Breast epithelium (tissue), 4 donors: ENCODE data around the gene PNLIPRP1. TPM values are rescaled to one million over a fixed set of nuclear protein-coding genes. Genes with fewer than 3 reads are reported as not detected.
A peak's percentile ranks its signal among the peaks of the same experiment; 100 is the strongest.

Experiments
- DNase-seq, 2 donors: peaks; one replicate each; pipeline ENCODE4 v3.0.0-alpha.2; 2019; ENCODE audit warnings: low spot score in 2 of 2
- H3K27ac ChIP-seq, 2 donors: fragments of 200-600 bp; sonication (generic) in 1 of 2; one replicate each; pipeline ENCODE4 v1.5.1; 2016 to 2019; ENCODE audit warnings: mild to moderate bottlenecking in 1 of 2
- H3K27me3 ChIP-seq, 2 donors: fragments of 200-600 bp; sonication (generic) in 1 of 2; one replicate each; pipeline versions ENCODE4 v1.5.1 to v1.6.0; 2017 to 2019; ENCODE audit warnings: control low read depth in 1 of 2, mild to moderate bottlenecking in 1 of 2
- H3K36me3 ChIP-seq: fragments of 200-600 bp; one replicate; pipeline ENCODE4 v1.5.1; 2019
- H3K4me1 ChIP-seq, 2 donors: fragments of 200-600 bp; sonication (generic); one replicate each; pipeline ENCODE4 v1.5.1; 2016 to 2019; ENCODE audit warnings: control low read depth in 1 of 2
- H3K4me3 ChIP-seq, 3 donors: fragments of 200-600 bp; sonication (generic); 1 replicate in 2 of 3; 2 replicates in 1 of 3; pipeline ENCODE4 v1.5.1; 2016 to 2019; ENCODE audit warnings: mild to moderate bottlenecking in 3 of 3, moderate library complexity in 2 of 3
- H3K9me3 ChIP-seq, 2 donors: fragments of 200-600 bp; sonication (generic) in 1 of 2; one replicate each; pipeline ENCODE4 v1.5.1; 2016 to 2019; ENCODE audit warnings: control low read depth in 1 of 2
- POLR2A ChIP-seq: fragments of 450-650 bp; IDR thresholded peaks from one replicate; pipeline ENCODE4 v1.6.1; 2016; ENCODE audit warnings: antibody characterized with exemption, mild to moderate bottlenecking, moderate library complexity
- POLR2AphosphoS5 ChIP-seq, 3 donors: sonication (generic); formaldehyde crosslinking; IDR thresholded peaks; one replicate each; pipeline ENCODE4 v1.6.1; 2017; ENCODE audit warnings: antibody characterized with exemption in 3 of 3
- intact Hi-C: fragments of 100-400 bp; cut with DNase I; formaldehyde crosslinking; loops from one replicate; pipeline ENCODE4 v1.15.1; 2023; ENCODE audit warnings: low total_unique reads
- total RNA-seq, 3 donors: library from RNA; depleted of rRNA; stranded (reverse); fragments of >200 nt; gene quantifications; one replicate each; pipeline ENCODE4 v1.1.0, GENCODE V29; 2016
- TF ChIP-seq, protein P1 (sequence below), 3 donors: fragments of 450-650 bp; IDR thresholded peaks; one replicate each; pipeline ENCODE4 v1.5.1; 2016 to 2017; ENCODE audit warnings: antibody characterized with exemption in 3 of 3, mild to moderate bottlenecking in 3 of 3, moderate library complexity in 3 of 3

PNLIPRP1 gene
- total RNA-seq, 3 donors from 2014 or later: not detected

DNA sequence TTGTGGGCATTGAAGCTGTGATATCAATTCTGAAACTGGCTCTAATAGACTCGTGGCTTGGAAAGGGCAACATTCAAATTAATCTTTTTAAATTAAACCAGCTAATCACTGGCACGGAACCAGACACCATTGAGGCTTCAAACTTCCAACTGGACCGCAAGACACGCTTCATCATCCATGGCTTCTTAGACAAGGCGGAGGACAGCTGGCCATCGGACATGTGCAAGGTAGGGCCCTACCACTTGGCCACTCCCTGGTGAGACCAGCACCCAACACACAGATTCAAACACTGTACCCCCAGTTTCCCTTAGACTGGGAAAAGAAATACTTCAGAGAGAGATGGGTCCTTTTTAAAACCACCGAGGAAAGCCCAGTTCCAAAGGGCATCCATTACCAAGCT is 35.1 kb downstream of the PNLIPRP1 start:
- Histone ChIP-seq H3K27ac (no peak overlapping the region), H3K9me3 (no peaks in the 10 kb centered on the region), H3K36me3 (peaks cover 4% of the 10 kb centered on the region), H3K27me3 (peaks cover 0 to 17% of the 10 kb centered on the region in 2 donors), H3K4me1 (no peaks in the 10 kb centered on the region), H3K4me3 (no peak overlapping the region)
- TF ChIP-seq POLR2AphosphoS5 (IDR thresholded peaks at IDR 0.05) (no peak), POLR2A (no peak)
- TF ChIP-seq, protein P1, sequence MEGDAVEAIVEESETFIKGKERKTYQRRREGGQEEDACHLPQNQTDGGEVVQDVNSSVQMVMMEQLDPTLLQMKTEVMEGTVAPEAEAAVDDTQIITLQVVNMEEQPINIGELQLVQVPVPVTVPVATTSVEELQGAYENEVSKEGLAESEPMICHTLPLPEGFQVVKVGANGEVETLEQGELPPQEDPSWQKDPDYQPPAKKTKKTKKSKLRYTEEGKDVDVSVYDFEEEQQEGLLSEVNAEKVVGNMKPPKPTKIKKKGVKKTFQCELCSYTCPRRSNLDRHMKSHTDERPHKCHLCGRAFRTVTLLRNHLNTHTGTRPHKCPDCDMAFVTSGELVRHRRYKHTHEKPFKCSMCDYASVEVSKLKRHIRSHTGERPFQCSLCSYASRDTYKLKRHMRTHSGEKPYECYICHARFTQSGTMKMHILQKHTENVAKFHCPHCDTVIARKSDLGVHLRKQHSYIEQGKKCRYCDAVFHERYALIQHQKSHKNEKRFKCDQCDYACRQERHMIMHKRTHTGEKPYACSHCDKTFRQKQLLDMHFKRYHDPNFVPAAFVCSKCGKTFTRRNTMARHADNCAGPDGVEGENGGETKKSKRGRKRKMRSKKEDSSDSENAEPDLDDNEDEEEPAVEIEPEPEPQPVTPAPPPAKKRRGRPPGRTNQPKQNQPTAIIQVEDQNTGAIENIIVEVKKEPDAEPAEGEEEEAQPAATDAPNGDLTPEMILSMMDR (IDR thresholded peaks at IDR 0.05): no peak
- intact Hi-C loops: loop anchor here (5.0 kb wide), 1 partner anchor 1421 kb away; the partner anchor contains the start of gene RAB11FIP2
- DNase-seq: no peak

DNA sequence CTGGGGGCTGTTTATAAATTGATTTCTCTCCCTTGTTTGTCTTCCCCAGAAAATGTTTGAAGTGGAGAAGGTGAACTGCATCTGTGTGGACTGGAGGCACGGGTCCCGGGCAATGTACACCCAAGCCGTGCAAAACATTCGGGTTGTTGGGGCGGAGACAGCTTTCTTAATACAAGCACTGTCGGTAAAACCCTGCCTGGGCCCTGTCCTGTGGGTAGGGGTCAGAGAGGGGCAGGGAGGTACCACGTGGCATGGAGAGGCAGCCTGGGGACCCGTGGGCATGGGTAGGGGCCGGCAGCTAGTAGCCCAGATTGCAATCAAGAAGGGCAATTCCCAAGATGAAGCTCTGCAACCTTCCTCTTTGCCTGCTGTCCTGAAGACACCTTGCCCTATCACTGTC is 36.1 kb downstream of the PNLIPRP1 start:
- Histone ChIP-seq H3K9me3 (no peaks in the 10 kb centered on the region), H3K4me1 (no peaks in the 10 kb centered on the region), H3K4me3 (no peak overlapping the region), H3K27me3 (peaks cover 0 to 17% of the 10 kb centered on the region in 2 donors), H3K27ac (no peak overlapping the region), H3K36me3 (peaks cover 4% of the 10 kb centered on the region)
- TF ChIP-seq, protein P1 (IDR thresholded peaks at IDR 0.05): no peak
- TF ChIP-seq POLR2A (no peak), POLR2AphosphoS5 (IDR thresholded peaks at IDR 0.05) (no peak)
- no peak for DNase-seq
- intact Hi-C loops: loop anchor here (5.0 kb wide), 1 partner anchor 1420 kb away; the partner anchor contains the start of gene RAB11FIP2

- no peaks in the 10 kb centered on the region for H3K4me1 ChIP-seq
- H3K4me3 ChIP-seq: peak overlapping the region in 2 of 3 donors; percentile 35 to 63
- DNase-seq: no peak
- H3K27ac ChIP-seq: no peak overlapping the region
- peaks cover 4% of the 10 kb centered on the region for H3K36me3 ChIP-seq
- H3K9me3 ChIP-seq: no peaks in the 10 kb centered on the region
- TF ChIP-seq POLR2AphosphoS5 (IDR thresholded peaks at IDR 0.05): no peak
- TF ChIP-seq, protein P1 (IDR thresholded peaks at IDR 0.05): peak in 2 of 3 donors; percentile 38 to 59
- H3K27me3 ChIP-seq: peaks cover 0 to 17% of the 10 kb centered on the region in 2 donors
- intact Hi-C loops: loop anchor here (5.0 kb wide), 1 partner anchor 1420 kb away; the partner anchor contains the start of gene RAB11FIP2
These were observed 36.7 kb downstream of the PNLIPRP1 start for GRCh38 chr10:116627386-116627933.

DNA sequence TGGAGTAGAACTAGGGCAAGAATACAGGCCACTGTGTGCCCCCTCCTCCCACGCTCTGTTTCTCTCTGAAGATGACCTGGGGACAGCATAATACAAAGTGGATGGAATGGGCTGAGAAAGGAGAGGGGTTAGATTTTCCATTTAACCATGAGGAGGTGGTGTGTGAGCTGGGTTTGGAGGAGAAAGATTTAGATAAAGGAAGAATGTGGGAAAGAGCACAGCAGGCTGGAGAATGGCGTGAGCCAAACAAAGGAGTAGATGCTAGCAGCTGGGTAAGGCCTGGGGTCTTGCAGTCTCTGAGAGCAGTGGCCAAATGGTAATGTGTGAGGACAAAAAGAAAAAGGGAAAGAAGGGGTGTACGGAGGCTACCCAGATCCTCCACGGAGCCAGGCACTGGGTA is 38.6 kb downstream of the PNLIPRP1 start:
- H3K36me3 ChIP-seq: peaks cover 4% of the 10 kb centered on the region
- intact Hi-C loops: loop anchor here (5.0 kb wide), 1 partner anchor 1418 kb away; the partner anchor contains the start of gene RAB11FIP2
- TF ChIP-seq, protein P1 (IDR thresholded peaks at IDR 0.05): no peak
- TF ChIP-seq POLR2A (no peak), POLR2AphosphoS5 (IDR thresholded peaks at IDR 0.05) (no peak)
- no peak overlapping the region for H3K4me3 ChIP-seq
- H3K9me3 ChIP-seq: no peaks in the 10 kb centered on the region
- no peak for DNase-seq
- no peak overlapping the region for H3K27ac ChIP-seq
- H3K27me3 ChIP-seq: peaks cover 0 to 17% of the 10 kb centered on the region in 2 donors
- H3K4me1 ChIP-seq: no peaks in the 10 kb centered on the region

GRCh38 chr10:116630020-116630419 is 39.3 kb downstream of the PNLIPRP1 start:
- H3K9me3 ChIP-seq: no peaks in the 10 kb centered on the region
- intact Hi-C loops: no loop called here

More at GRCh38 chr10:116630020-116630419, 39.3 kb downstream of the PNLIPRP1 start:
- Histone ChIP-seq H3K27me3 (peaks cover 0 to 15% of the 10 kb centered on the region in 2 donors), H3K27ac (no peak overlapping the region), H3K4me3 (no peak overlapping the region), H3K4me1 (no peaks in the 10 kb centered on the region), H3K36me3 (peaks cover 4% of the 10 kb centered on the region)
- TF ChIP-seq POLR2AphosphoS5 (IDR thresholded peaks at IDR 0.05): no peak
- TF ChIP-seq POLR2A: no peak
- TF ChIP-seq, protein P1 (IDR thresholded peaks at IDR 0.05): no peak
- no peak for DNase-seq
